ENCODE data around the gene FXYD5. TPM values are rescaled to one million over a fixed set of nuclear protein-coding genes. Genes with fewer than 3 reads are reported as not detected.

Gene FXYD5
- total and polyA plus RNA-seq, 9 of the 15 experiments (the other 6 are each of a cell fraction or from before 2014, with no cell fraction given): 104 to 537 (median 174) TPM

DNA sequence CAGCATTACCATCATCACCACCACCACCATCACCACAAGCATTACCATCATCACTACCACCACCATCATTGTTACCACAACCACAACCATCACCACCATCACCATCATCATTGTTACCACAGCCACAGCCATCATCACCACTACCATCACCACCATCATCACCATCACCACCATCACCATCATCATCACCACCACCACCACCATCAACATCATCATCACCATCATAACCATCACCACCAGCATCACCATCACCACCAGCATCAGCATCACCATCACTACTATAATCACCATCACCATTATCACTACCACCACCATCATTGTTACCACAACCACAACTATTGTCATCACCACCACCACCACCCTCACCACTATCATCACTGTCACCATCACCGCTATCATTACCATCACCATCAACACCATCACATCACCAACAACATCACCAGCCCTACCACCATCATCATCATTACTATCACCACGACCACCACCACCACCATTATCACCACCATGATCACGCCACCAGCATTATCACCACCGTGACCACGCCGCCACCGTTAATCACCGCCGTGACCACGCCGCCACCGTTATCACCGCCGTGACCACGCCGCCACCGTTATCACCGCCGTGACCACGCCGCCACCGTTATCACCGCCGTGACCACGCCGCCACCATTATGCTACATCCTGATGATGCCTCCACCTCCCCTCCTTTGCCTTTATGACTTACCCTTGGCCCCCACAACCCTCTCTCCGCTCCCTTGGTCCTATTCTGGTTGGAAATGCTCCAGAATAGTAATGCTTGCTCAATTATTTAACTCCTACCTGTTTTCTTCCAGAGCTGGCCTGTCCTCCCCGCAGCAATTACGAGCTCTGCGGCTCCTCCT lies 48.9 kb upstream of the FXYD5 start (continued):
- no peak for TF ChIP-seq E2F1 (CRISPR knock-in tag; IDR thresholded peaks at IDR 0.05)
- TF ChIP-seq NFRKB (IDR thresholded peaks at IDR 0.05; ENCODE audit: low read depth): peak; percentile 71; the same call in 1 of the 2 replicates
- TF ChIP-seq ASH1L (IDR thresholded peaks at IDR 0.05; ENCODE audit: borderline replicate concordance, low read depth, partially characterized antibody): no peak
- TF ChIP-seq, protein P1, sequence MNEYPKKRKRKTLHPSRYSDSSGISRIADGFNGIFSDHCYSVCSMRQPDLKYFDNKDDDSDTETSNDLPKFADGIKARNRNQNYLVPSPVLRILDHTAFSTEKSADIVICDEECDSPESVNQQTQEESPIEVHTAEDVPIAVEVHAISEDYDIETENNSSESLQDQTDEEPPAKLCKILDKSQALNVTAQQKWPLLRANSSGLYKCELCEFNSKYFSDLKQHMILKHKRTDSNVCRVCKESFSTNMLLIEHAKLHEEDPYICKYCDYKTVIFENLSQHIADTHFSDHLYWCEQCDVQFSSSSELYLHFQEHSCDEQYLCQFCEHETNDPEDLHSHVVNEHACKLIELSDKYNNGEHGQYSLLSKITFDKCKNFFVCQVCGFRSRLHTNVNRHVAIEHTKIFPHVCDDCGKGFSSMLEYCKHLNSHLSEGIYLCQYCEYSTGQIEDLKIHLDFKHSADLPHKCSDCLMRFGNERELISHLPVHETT (CRISPR knock-in tag; conservative IDR thresholded peaks at IDR 0.05 in 1 of 2, IDR thresholded peaks at IDR 0.05 in 1 of 2): peak in 1 of 2 experiments; percentile 50; a peak in 1 of 4 replicates
- TF ChIP-seq, protein P2, sequence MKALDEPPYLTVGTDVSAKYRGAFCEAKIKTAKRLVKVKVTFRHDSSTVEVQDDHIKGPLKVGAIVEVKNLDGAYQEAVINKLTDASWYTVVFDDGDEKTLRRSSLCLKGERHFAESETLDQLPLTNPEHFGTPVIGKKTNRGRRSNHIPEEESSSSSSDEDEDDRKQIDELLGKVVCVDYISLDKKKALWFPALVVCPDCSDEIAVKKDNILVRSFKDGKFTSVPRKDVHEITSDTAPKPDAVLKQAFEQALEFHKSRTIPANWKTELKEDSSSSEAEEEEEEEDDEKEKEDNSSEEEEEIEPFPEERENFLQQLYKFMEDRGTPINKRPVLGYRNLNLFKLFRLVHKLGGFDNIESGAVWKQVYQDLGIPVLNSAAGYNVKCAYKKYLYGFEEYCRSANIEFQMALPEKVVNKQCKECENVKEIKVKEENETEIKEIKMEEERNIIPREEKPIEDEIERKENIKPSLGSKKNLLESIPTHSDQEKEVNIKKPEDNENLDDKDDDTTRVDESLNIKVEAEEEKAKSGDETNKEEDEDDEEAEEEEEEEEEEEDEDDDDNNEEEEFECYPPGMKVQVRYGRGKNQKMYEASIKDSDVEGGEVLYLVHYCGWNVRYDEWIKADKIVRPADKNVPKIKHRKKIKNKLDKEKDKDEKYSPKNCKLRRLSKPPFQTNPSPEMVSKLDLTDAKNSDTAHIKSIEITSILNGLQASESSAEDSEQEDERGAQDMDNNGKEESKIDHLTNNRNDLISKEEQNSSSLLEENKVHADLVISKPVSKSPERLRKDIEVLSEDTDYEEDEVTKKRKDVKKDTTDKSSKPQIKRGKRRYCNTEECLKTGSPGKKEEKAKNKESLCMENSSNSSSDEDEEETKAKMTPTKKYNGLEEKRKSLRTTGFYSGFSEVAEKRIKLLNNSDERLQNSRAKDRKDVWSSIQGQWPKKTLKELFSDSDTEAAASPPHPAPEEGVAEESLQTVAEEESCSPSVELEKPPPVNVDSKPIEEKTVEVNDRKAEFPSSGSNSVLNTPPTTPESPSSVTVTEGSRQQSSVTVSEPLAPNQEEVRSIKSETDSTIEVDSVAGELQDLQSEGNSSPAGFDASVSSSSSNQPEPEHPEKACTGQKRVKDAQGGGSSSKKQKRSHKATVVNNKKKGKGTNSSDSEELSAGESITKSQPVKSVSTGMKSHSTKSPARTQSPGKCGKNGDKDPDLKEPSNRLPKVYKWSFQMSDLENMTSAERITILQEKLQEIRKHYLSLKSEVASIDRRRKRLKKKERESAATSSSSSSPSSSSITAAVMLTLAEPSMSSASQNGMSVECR (CRISPR knock-in tag; IDR thresholded peaks at IDR 0.05): 0 out of 2 replicates have a peak, but pooled peaks have one; percentile 20
- TF ChIP-seq SREBF2 (CRISPR knock-in tag; IDR thresholded peaks at IDR 0.05): no peak
- TF ChIP-seq, protein P3, sequence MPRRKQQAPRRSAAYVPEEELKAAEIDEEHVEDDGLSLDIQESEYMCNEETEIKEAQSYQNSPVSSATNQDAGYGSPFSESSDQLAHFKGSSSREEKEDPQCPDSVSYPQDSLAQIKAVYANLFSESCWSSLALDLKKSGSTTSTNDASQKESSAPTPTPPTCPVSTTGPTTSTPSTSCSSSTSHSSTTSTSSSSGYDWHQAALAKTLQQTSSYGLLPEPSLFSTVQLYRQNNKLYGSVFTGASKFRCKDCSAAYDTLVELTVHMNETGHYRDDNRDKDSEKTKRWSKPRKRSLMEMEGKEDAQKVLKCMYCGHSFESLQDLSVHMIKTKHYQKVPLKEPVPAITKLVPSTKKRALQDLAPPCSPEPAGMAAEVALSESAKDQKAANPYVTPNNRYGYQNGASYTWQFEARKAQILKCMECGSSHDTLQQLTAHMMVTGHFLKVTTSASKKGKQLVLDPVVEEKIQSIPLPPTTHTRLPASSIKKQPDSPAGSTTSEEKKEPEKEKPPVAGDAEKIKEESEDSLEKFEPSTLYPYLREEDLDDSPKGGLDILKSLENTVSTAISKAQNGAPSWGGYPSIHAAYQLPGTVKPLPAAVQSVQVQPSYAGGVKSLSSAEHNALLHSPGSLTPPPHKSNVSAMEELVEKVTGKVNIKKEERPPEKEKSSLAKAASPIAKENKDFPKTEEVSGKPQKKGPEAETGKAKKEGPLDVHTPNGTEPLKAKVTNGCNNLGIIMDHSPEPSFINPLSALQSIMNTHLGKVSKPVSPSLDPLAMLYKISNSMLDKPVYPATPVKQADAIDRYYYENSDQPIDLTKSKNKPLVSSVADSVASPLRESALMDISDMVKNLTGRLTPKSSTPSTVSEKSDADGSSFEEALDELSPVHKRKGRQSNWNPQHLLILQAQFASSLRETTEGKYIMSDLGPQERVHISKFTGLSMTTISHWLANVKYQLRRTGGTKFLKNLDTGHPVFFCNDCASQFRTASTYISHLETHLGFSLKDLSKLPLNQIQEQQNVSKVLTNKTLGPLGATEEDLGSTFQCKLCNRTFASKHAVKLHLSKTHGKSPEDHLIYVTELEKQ (CRISPR knock-in tag; IDR thresholded peaks at IDR 0.05): no peak
- TF ChIP-seq SRSF1 (IDR thresholded peaks at IDR 0.05; ENCODE audit: low read depth, low read length): no peak
- TF ChIP-seq, protein P4, sequence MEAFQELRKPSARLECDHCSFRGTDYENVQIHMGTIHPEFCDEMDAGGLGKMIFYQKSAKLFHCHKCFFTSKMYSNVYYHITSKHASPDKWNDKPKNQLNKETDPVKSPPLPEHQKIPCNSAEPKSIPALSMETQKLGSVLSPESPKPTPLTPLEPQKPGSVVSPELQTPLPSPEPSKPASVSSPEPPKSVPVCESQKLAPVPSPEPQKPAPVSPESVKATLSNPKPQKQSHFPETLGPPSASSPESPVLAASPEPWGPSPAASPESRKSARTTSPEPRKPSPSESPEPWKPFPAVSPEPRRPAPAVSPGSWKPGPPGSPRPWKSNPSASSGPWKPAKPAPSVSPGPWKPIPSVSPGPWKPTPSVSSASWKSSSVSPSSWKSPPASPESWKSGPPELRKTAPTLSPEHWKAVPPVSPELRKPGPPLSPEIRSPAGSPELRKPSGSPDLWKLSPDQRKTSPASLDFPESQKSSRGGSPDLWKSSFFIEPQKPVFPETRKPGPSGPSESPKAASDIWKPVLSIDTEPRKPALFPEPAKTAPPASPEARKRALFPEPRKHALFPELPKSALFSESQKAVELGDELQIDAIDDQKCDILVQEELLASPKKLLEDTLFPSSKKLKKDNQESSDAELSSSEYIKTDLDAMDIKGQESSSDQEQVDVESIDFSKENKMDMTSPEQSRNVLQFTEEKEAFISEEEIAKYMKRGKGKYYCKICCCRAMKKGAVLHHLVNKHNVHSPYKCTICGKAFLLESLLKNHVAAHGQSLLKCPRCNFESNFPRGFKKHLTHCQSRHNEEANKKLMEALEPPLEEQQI (IDR thresholded peaks at IDR 0.05): no peak
- no peak for TF ChIP-seq ZNF76 (CRISPR knock-in tag; IDR thresholded peaks at IDR 0.05; ENCODE audit: borderline replicate concordance)
